HG03196 (cell line): ENCODE measurements around the gene CSF1.
"Not testable (repeated sequence)": the region's sequence is repeated elsewhere in the genome, so short reads cannot be mapped to it uniquely, and the experiment has no call there.

ENCODE experiments used
- ATAC-seq: cut with Tn5 transposase; IDR thresholded peaks from one replicate; pipeline ENCODE4 v1.9.1; 2021; ENCODE audit not compliant: unreplicated experiment

The CSF1 gene

GRCh38 chr1:109933856-109934711, 23.4 kb downstream of the CSF1 start:
- ATAC-seq: no peak

- ATAC-seq: no peak
Measured at GRCh38 chr1:109935451-109935900, 24.8 kb downstream of the CSF1 start.

GRCh38 chr1:109937738-109938137, 27.1 kb downstream of the CSF1 start:
- no peak for ATAC-seq

GRCh38 chr1:109938556-109938955, 27.9 kb downstream of the CSF1 start:
- ATAC-seq: no peak

GRCh38 chr1:109942434-109942833, 31.8 kb downstream of the CSF1 start:
- no peak for ATAC-seq

GRCh38 chr1:109944541-109944940, 33.9 kb downstream of the CSF1 start:
- no peak for ATAC-seq

GRCh38 chr1:109946511-109946910, 35.9 kb downstream of the CSF1 start:
- ATAC-seq: no peak

GRCh38 chr1:109947582-109948284, 37.1 kb downstream of the CSF1 start:
- ATAC-seq: no peak

GRCh38 chr1:109948285-109948630, 37.6 kb downstream of the CSF1 start:
- no peak for ATAC-seq

- no peak for ATAC-seq
Measured at GRCh38 chr1:109950038-109950437, 39.4 kb downstream of the CSF1 start.

- ATAC-seq: no peak
Measured at GRCh38 chr1:109950509-109950908, 39.9 kb downstream of the CSF1 start.

- not testable (repeated sequence) for ATAC-seq
Measured at GRCh38 chr1:109951501-109951900, 40.9 kb downstream of the CSF1 start.

- ATAC-seq: no peak
Measured at GRCh38 chr1:109954041-109954512, 43.4 kb downstream of the CSF1 start.

- no peak for ATAC-seq
Measured at GRCh38 chr1:109959632-109959973, 49.0 kb downstream of the CSF1 start.

GRCh38 chr1:109959974-109960744, 49.5 kb downstream of the CSF1 start:
- no peak for ATAC-seq

- no peak for ATAC-seq
Measured at GRCh38 chr1:109960745-109961094, 50.1 kb downstream of the CSF1 start.

GRCh38 chr1:109963864-109964263, 53.2 kb downstream of the CSF1 start:
- no peak for ATAC-seq

- ATAC-seq: no peak
Measured at GRCh38 chr1:109969146-109969829, 58.6 kb downstream of the CSF1 start.

GRCh38 chr1:109969907-109970306, 59.3 kb downstream of the CSF1 start:
- ATAC-seq: no peak

GRCh38 chr1:109971559-109971958, 60.9 kb downstream of the CSF1 start:
- no peak for ATAC-seq

GRCh38 chr1:109974191-109974590, 63.5 kb downstream of the CSF1 start:
- ATAC-seq: no peak
